GM23248 (cell line): ENCODE measurements around the gene NFIX. TPM values are rescaled to one million over a fixed set of nuclear protein-coding genes. Genes with fewer than 3 reads are reported as not detected.
A peak's percentile ranks its signal among the peaks of the same experiment; 100 is the strongest.

Source experiments
- DNase-seq: peaks from one replicate; pipeline ENCODE4 v3.0.0-alpha.2; 2015
- H2AFZ ChIP-seq: fragments of 200-600 bp; sonication (generic); 2 replicates; pipeline ENCODE4 v1.6.1; 2016; ENCODE audit warnings: antibody characterized with exemption
- H3F3A ChIP-seq: fragments of 200-600 bp; sonication (generic); 2 replicates; pipeline ENCODE4 v1.6.1; 2016; ENCODE audit warnings: mild to moderate bottlenecking, antibody characterized with exemption, mixed run types; ENCODE audit not compliant: insufficient read depth
- H3K27ac ChIP-seq: fragments of 200-600 bp; sonication (generic); 2 replicates; pipeline ENCODE4 v1.5.1; 2016; ENCODE audit warnings: mild to moderate bottlenecking
- H3K27me3 ChIP-seq: fragments of 200-600 bp; sonication (generic); replicated peaks from 2 replicates; pipeline ENCODE4 v1.6.1; 2016; ENCODE audit warnings: mild to moderate bottlenecking; ENCODE audit not compliant: insufficient read depth
- H3K36me3 ChIP-seq: fragments of 200-600 bp; sonication (generic); 2 replicates; pipeline ENCODE4 v1.6.1; 2016; ENCODE audit warnings: low read depth, mild to moderate bottlenecking
- H3K4me1 ChIP-seq: fragments of 200-600 bp; sonication (generic); 2 replicates; pipeline ENCODE4 v1.6.1; 2016; ENCODE audit warnings: mild to moderate bottlenecking; ENCODE audit not compliant: insufficient read depth
- H3K4me2 ChIP-seq: fragments of 200-600 bp; sonication (generic); one replicate; pipeline ENCODE4 v1.6.1; 2016; ENCODE audit warnings: mild to moderate bottlenecking; ENCODE audit not compliant: unreplicated experiment
- H3K4me3 ChIP-seq: fragments of 200-600 bp; sonication (generic); 2 replicates; pipeline ENCODE4 v1.5.1; 2016; ENCODE audit warnings: mild to moderate bottlenecking
- H3K79me2 ChIP-seq: fragments of 200-600 bp; sonication (generic); 2 replicates; pipeline ENCODE4 v1.6.1; 2016; ENCODE audit warnings: mild to moderate bottlenecking; ENCODE audit not compliant: insufficient read depth
- H3K9ac ChIP-seq: fragments of 200-600 bp; sonication (generic); 2 replicates; pipeline ENCODE4 v1.6.1; 2016; ENCODE audit warnings: mild to moderate bottlenecking
- H3K9me2 ChIP-seq: fragments of 200-600 bp; sonication (generic); 2 replicates; pipeline ENCODE4 v1.6.1; 2016; ENCODE audit warnings: mixed run types, mild to moderate bottlenecking, moderate library complexity; ENCODE audit not compliant: insufficient read depth
- H3K9me3 ChIP-seq: fragments of 200-600 bp; sonication (generic); one replicate; pipeline ENCODE4 v1.6.1; 2017; ENCODE audit warnings: low read depth
- H4K20me1 ChIP-seq: fragments of 200-600 bp; sonication (generic); 2 replicates; pipeline ENCODE4 v1.6.0; 2016; ENCODE audit not compliant: insufficient read depth
- EZH2 ChIP-seq: fragments of 200-600 bp; sonication (generic); IDR thresholded peaks from 2 replicates; pipeline ENCODE4 v1.6.1; 2018; ENCODE audit warnings: antibody characterized with exemption, mild to moderate bottlenecking; ENCODE audit not compliant: insufficient read depth, poor library complexity, severe bottlenecking
- EZH2phosphoT487 ChIP-seq: fragments of 200-600 bp; sonication (generic); IDR thresholded peaks from 2 replicates; pipeline ENCODE4 v1.6.1; 2018; ENCODE audit warnings: antibody characterized with exemption, moderate library complexity, mild to moderate bottlenecking, low read depth; ENCODE audit not compliant: insufficient read depth
- WGBS, 2 experiments: methylation state at CpG; one replicate each; pipeline ENCODE4 v1.1.6; 2015 to 2017; ENCODE audit warnings: low lambda C conversion rate in 2 of 2, low coverage in 1 of 2; ENCODE audit errors: missing lambda C conversion rate in 2 of 2; 5-methylcytosine and 5-hydroxymethylcytosine counted together
- in situ Hi-C: fragments of 300-500 bp; cut with MboI; formaldehyde crosslinking; loops from 2 replicates; pipeline ENCODE4 v1.15.0; 2020
- polyA plus RNA-seq: library from polyadenylated mRNA; unstranded; fragments of >200 nt; fragmentation: Nextera tagmentation; extraction: Ambion mirVana; gene quantifications from 2 replicates; pipeline ENCODE4 v1.2.1, GENCODE V29; 2016
- total RNA-seq: library from RNA; depleted of rRNA; stranded (reverse); fragments of >200 nt; shearing (Covaris generic); gene quantifications from 2 replicates; pipeline ENCODE4 v1.2.3, GENCODE V29; 2014

NFIX gene
- total and polyA plus RNA-seq, 2 experiments from 2014 or later: 60.8 to 71.0 TPM

DNA sequence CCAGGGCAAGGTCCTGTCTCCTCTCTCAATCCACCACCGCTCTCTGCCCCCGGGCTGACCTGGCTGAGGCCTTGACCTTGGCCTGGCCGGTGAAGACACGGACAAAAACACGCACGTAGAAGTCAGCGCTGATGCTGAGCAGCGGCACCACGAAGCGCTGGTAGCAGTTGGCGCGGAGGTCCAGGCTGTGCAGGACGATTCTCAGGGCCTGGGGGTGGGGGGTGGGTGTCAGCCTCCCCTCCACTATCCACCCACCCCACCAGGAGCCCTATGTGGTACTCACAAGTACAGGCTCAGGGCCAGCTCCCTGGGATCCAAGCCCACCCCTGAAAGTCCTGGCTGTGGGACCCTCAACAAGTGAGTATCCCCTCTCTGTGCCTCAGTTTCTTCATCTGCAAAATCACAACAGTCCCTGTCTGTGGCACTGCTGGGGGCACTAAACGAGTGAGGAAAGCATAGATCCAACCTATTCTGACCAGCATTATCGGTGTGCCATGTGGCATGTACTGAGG is 114.9 kb downstream of the NFIX start:
- no peak for DNase-seq
- no peaks in the 10 kb centered on the region for H3K27me3 ChIP-seq
- no peaks in the 10 kb centered on the region for H3K9me2 ChIP-seq
- peaks cover 25% of the 10 kb centered on the region for H3K79me2 ChIP-seq
- peaks cover 7% of the 10 kb centered on the region for H3K4me1 ChIP-seq
- in situ Hi-C loops: no loop called here
- no peak overlapping the region for H3K27ac ChIP-seq
- no peaks in the 10 kb centered on the region for H4K20me1 ChIP-seq
- H3K9ac ChIP-seq: no peak overlapping the region
- no peak for TF ChIP-seq EZH2phosphoT487
- no peak for TF ChIP-seq EZH2
- H3F3A ChIP-seq: peaks cover 5% of the 10 kb centered on the region; the same call in 1 of the 2 replicates
- peaks cover 17% of the 10 kb centered on the region; the same call in 1 of the 2 replicates for H3K36me3 ChIP-seq
- H3K4me3 ChIP-seq: no peak overlapping the region
- no peaks in the 10 kb centered on the region for H3K9me3 ChIP-seq
- no peak overlapping the region for H2AFZ ChIP-seq
- WGBS, 2 experiments: 94 to 95% methylated on average over 14 to 15 of the region's 15 CpGs
- no peak overlapping the region for H3K4me2 ChIP-seq

DNA sequence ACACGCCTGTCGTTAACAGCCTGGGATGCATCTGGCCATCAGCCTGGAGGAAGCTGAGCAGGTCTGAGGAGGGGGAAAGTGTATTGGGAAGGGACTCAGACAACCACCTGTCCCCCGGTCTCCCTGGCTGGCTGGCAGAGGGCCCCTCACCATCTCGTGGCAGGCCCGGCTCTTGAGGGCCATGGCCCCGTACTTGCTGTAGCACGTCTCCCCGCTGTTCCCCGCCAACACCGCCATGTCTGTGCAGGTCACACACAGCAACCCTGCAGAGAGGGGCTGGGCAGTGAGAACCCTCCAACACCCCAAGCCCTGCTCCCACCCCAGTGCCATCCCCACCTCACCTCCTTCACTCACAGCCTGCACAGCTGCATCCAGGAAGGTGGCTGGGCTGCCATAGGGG is 117.3 kb downstream of the NFIX start:
- Histone ChIP-seq H3K4me3 (no peak overlapping the region), H3K9me2 (no peaks in the 10 kb centered on the region), H4K20me1 (no peaks in the 10 kb centered on the region), H3K27me3 (no peaks in the 10 kb centered on the region), H2AFZ (no peak overlapping the region), H3K79me2 (peaks cover 37% of the 10 kb centered on the region), H3K9ac (no peak overlapping the region), H3K9me3 (no peaks in the 10 kb centered on the region), H3K36me3 (peaks cover 17% of the 10 kb centered on the region; the same call in 1 of the 2 replicates), H3F3A (peaks cover 18% of the 10 kb centered on the region), H3K4me2 (no peak overlapping the region), H3K4me1 (peaks cover 14% of the 10 kb centered on the region), H3K27ac (no peak overlapping the region)
- WGBS, 2 experiments: 91 to 98% methylated on average over 9 to 10 of the region's 10 CpGs
- DNase-seq: no peak
- TF ChIP-seq EZH2phosphoT487: no peak
- TF ChIP-seq EZH2: no peak
- in situ Hi-C loops: no loop called here

DNA sequence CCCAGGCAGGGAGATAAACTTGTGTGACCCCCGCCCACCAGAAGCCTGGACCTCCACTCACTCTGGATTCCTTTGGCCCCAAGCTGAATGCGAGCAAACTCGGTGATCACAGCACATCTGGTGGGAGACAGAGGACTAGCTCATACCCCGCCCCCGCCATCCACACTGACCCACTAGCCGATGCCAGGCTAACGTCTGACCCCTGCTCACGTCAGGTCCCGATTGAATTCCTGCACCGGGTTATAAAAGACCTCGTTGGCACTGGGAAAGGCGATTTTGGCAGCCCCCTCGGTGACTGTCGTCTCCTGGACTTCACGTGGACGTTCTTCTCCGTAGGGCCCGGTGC is 120.6 kb downstream of the NFIX start:
- Histone ChIP-seq H3K4me2 (peak overlapping the region; percentile 99), H3K36me3 (peaks cover 17% of the 10 kb centered on the region; the same call in 1 of the 2 replicates), H4K20me1 (no peaks in the 10 kb centered on the region), H3K9ac (peak overlapping the region; percentile 98), H3K4me1 (peaks cover 33% of the 10 kb centered on the region), H3K9me3 (no peaks in the 10 kb centered on the region), H3K27ac (peak overlapping the region; percentile 93), H3K4me3 (peak overlapping the region; percentile 99), H3K27me3 (no peaks in the 10 kb centered on the region), H3K9me2 (no peaks in the 10 kb centered on the region), H2AFZ (peak overlapping the region; percentile 82), H3K79me2 (peaks cover 62% of the 10 kb centered on the region), H3F3A (peaks cover 37% of the 10 kb centered on the region)
- in situ Hi-C loops: no loop called here
- no peak for DNase-seq
- 1 to 2% methylated on average over 18 of the region's 18 CpGs for WGBS, 2 experiments
- no peak for TF ChIP-seq EZH2
- TF ChIP-seq EZH2phosphoT487: no peak

DNA sequence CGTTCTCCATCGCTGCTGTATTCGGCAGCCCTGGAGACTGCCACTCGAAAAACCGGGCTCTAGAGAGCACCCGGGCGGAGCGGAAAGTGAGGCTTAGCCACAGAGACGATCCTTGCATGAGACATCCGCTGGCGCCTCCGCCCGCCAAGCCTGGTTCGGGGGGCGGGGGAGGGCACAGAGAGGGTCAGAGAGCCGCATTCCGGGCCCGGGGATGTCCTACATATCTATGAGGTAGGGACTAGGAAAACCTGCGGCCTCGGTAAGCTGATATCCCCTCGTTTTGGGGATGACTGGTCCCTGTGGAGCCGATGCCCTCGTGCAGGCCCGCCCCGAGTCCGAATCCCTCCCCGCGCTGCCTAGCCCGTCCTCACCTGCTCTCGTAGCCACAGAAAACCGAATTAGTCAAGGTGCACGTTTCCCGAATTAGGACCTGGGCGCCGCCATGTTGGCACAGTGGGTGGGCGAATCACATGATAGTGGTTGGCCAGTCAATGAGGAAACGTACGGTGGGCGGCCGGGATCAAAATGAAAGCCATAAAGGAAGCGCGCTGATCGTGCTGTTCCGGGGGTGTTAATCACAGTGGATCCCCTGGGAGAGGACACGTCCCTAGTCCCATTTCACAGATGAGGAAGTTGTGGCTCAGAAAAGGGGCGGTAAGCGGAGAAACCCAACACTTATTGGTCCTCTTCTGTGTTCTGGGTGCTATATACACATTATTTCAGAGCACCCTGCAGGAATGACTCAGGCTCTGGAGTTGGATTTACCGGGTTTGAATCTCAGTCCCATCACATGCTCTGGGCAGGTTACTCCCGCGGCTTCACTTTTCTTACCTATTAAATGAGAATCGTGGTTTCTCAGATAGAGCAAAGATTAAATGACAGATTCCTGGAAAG is 121.3 kb downstream of the NFIX start, which contains the start of gene TRMT1:
Gene TRMT1 (minus strand): TSS at position 459 of the 894 bp plus-strand sequence. CDS start 341 bp downstream, at position 118.
- H3K9me3 ChIP-seq: no peaks in the 10 kb centered on the region
- no peaks in the 10 kb centered on the region for H3K9me2 ChIP-seq
- H3K27me3 ChIP-seq: no peaks in the 10 kb centered on the region
- H3K4me2 ChIP-seq: peak within 1 kb of the TSS; percentile 99
- H3K9ac ChIP-seq: peak within 1 kb of the TSS; percentile 98
- peaks cover 17% of the 10 kb centered on the region; the same call in 1 of the 2 replicates for H3K36me3 ChIP-seq
- peak within 1 kb of the TSS; percentile 99 for H3K4me3 ChIP-seq
- no peaks in the 10 kb centered on the region for H4K20me1 ChIP-seq
- DNase-seq: peak; percentile 96
- TF ChIP-seq EZH2phosphoT487 (no peak), EZH2 (no peak)
- H3K27ac ChIP-seq: peak within 1 kb of the TSS; percentile 93
- H2AFZ ChIP-seq: peak within 1 kb of the TSS; percentile 82
- H3F3A ChIP-seq: peaks cover 37% of the 10 kb centered on the region
- in situ Hi-C loops: no loop called here
- WGBS, 2 experiments: 0 to 2% methylated on average over 50 to 51 of the region's 51 CpGs
- peaks cover 68% of the 10 kb centered on the region for H3K79me2 ChIP-seq
- H3K4me1 ChIP-seq: peaks cover 39% of the 10 kb centered on the region
